Vagina (tissue), 2 donors: ENCODE data around the gene CPN2.

Experiments used
- POLR2AphosphoS5 ChIP-seq, 2 donors: sonication (generic); formaldehyde crosslinking; IDR thresholded peaks; one replicate each; pipeline ENCODE4 v1.9.0; 2017; ENCODE audit warnings: antibody characterized with exemption in 2 of 2, mild to moderate bottlenecking in 2 of 2, low read depth in 1 of 2; ENCODE audit not compliant: insufficient read depth in 1 of 2
- TF ChIP-seq, protein P1 (sequence below), 3 experiments: fragments of 450-650 bp in 2 of 3; fragments of 200-600 bp in 1 of 3; sonication (generic) in 1 of 3; IDR thresholded peaks; one replicate each; pipeline ENCODE4 v1.5.1; 2017 to 2019; ENCODE audit warnings: antibody characterized with exemption in 3 of 3, mild to moderate bottlenecking in 2 of 3, moderate library complexity in 2 of 3

DNA sequence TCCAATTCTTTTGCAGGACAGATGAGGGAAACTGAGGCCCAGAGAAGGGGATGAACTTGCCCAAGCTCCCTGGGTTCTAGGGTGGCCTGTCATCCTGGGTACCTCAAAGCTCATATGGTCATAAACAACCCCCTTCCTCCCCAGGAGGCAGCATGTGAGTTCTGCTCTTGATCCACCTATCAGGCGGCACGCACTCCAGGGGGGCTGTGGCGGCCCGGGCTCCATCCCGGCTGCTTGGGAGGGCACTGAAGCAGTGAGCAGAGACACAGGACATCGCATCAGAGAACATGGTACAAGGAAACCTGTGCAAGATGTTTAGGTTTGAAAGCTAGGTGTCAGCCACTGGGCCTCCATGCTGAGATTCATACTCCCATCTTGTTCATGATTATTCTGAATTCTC lies 34.2 kb downstream of the CPN2 start:
- TF ChIP-seq POLR2AphosphoS5 (IDR thresholded peaks at IDR 0.05; ENCODE audit: insufficient read depth in 1 of 2, low read depth in 1 of 2): no peak
- TF ChIP-seq, protein P1, sequence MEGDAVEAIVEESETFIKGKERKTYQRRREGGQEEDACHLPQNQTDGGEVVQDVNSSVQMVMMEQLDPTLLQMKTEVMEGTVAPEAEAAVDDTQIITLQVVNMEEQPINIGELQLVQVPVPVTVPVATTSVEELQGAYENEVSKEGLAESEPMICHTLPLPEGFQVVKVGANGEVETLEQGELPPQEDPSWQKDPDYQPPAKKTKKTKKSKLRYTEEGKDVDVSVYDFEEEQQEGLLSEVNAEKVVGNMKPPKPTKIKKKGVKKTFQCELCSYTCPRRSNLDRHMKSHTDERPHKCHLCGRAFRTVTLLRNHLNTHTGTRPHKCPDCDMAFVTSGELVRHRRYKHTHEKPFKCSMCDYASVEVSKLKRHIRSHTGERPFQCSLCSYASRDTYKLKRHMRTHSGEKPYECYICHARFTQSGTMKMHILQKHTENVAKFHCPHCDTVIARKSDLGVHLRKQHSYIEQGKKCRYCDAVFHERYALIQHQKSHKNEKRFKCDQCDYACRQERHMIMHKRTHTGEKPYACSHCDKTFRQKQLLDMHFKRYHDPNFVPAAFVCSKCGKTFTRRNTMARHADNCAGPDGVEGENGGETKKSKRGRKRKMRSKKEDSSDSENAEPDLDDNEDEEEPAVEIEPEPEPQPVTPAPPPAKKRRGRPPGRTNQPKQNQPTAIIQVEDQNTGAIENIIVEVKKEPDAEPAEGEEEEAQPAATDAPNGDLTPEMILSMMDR (IDR thresholded peaks at IDR 0.05): no peak
